GM21360 (cell line): Measurements from ENCODE around the gene FRMD4B.
A peak's percentile ranks its signal among the peaks of the same experiment; 100 is the strongest.
"Not testable (repeated sequence)": the region's sequence is repeated elsewhere in the genome, so short reads cannot be mapped to it uniquely, and the experiment has no call there.

ENCODE experiments used
- ATAC-seq: cut with Tn5 transposase; IDR thresholded peaks from one replicate; pipeline ENCODE4 v1.9.1; 2021; ENCODE audit warnings: mild to moderate bottlenecking, moderate library complexity; ENCODE audit not compliant: unreplicated experiment

Gene FRMD4B

GRCh38 chr3:69292185-69292584 lies 93.7 kb downstream of the FRMD4B start:
- ATAC-seq, result no peak

GRCh38 chr3:69290430-69290829 lies 95.5 kb downstream of the FRMD4B start:
- ATAC-seq, result no peak

GRCh38 chr3:69290006-69290405 lies 95.9 kb downstream of the FRMD4B start:
- ATAC-seq, result no peak

DNA sequence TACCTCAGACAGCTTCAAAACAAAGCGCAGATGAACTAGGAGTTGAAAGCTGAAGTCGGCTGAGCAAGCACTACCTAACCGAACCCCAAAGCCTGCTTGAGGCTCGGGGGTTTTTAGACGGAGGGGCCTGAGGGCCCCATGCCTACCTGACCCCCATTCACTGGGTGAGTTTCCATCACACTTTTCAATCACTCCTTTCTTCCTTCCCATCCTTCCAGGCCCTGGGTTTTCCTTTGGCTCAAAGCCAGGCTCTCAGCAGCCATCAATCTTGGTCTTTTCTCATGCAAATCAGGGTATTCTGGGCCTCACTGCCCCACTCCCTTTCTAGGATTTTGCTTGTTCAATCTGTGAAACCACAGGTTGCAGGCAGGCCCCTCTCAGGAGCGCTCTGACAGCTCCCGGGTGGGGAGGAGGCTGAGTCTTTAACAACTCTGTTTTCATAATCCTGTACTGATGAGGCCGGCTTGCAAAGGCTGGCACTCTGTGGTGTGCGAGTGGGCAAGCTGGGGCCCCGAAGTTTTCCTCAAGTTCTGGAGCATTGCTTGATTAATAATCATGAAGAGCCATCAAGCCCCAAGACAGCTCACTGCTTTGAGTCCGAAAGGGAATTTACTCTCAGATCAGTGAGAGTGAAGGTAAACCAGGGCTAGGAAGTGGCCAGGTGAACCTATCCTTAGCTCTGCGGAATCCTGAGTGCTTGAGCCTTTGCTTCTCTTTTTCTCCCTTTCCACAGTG lies 97.6 kb downstream of the FRMD4B start:
- ATAC-seq, result peak; percentile 63

GRCh38 chr3:69283913-69284611 lies 101.8 kb downstream of the FRMD4B start:
- no peak for ATAC-seq

- ATAC-seq, result no peak
Measured at GRCh38 chr3:69283496-69283895, 102.4 kb downstream of the FRMD4B start.

DNA sequence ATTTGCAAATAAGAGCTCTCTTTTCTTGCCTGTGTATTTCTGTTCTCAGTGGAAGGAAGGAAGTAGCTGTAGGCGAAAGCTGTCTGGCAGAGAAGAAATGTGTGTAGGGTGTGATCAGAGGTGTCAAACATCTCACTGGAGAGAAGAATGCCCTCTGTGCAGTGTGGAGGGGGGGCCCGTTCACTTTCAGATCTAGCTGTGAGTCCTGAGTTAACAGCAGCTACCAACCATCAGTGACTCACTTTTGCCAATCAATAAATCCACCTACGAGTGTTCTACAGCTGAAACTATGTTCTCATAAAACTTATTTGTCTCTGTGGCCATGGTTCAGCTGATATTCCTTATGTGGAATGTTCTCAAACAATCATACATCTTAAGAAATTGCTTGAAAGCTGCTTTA lies 103.7 kb downstream of the FRMD4B start:
- peak; percentile 68 for ATAC-seq

- ATAC-seq, result not testable (repeated sequence)
Measured at GRCh38 chr3:69277403-69277802, 108.5 kb downstream of the FRMD4B start.

- ATAC-seq, result no peak
Measured at GRCh38 chr3:69276884-69277283, 109.0 kb downstream of the FRMD4B start.

GRCh38 chr3:69276191-69276590 lies 109.7 kb downstream of the FRMD4B start:
- ATAC-seq, result peak; percentile 78

DNA sequence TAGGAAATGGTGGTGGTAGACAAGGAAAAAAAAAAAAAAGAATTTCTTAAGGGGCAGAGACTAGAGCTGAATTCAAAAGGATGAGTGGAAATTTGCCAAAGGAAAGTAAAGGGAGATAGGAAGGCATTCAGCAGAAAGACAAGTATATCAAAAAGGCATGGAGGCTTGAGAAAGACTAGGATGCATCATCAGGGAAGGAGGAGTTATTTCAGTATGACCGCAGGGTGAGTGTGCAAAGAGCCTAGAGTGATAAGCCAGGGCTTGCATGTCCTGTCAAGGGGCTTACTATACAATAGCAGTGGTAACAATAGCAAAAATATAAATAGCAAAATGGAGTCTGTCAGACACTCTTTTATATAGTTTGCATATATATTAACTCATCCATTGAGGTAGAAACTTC lies 112.0 kb downstream of the FRMD4B start:
- ATAC-seq, result no peak

GRCh38 chr3:69272556-69272955 lies 113.3 kb downstream of the FRMD4B start:
- no peak for ATAC-seq

GRCh38 chr3:69271098-69271497 lies 114.8 kb downstream of the FRMD4B start:
- ATAC-seq, result no peak

DNA sequence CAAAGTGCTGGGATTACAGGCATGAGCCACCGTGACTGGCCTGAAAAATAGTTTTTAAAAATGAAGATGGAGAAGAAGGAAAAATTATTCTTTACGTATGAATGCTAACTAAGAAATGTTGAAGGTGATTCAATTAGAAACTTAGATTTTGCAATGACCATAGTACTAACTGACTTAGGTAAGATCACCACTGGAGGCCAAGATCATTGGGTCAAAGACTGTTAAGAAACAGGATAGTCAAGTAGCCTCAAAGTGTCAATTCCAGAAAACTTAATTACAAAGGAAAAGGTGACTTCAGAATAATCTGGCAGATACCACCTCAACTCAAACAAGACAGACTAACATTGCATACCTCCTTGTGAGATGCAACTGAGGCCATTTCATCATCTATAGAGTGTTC lies 119.3 kb downstream of the FRMD4B start:
- ATAC-seq, result no peak

DNA sequence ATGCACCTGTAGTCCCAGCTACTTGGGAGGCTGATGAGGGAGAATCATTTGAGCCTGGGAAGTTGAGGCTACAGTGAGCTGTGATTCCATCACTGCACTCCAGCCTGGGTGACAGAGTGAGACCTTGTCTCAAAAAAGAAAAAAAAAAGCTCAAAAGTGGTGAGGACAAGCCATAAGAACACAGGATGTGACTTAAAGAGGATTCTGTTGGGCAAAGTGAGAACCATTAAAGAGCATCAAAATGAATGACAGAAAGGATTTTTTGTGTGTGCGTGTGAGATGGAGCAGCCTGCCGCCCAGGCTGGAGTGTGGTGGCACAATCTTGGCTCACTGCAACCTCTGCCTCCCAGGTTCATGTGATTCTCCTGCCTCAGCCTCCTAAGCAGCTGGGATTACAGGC lies 119.8 kb downstream of the FRMD4B start:
- ATAC-seq, result not testable (repeated sequence)

GRCh38 chr3:69260843-69261405 lies 125.0 kb downstream of the FRMD4B start:
- not testable (repeated sequence) for ATAC-seq

- no peak for ATAC-seq
Measured at GRCh38 chr3:69260216-69260787, 125.6 kb downstream of the FRMD4B start.

DNA sequence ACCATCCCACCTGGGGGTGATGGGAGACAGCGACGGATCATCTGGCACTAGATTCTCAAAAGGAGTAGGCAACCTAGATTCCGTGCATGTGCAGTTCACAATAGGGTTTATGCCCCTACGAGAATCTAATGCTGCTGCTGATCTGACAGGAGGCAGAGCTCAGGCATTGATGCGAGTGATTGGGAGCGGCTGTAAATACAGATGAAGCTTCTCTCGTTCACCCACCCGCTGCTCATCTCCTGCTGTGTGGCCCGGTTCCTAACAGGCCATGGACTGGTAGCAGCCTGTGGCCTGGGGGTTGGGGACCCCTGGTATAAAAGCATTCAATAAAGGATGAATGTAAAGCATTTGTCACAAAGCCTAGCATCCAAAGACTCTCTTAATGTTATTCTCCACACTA lies 126.8 kb downstream of the FRMD4B start:
- ATAC-seq, result no peak

DNA sequence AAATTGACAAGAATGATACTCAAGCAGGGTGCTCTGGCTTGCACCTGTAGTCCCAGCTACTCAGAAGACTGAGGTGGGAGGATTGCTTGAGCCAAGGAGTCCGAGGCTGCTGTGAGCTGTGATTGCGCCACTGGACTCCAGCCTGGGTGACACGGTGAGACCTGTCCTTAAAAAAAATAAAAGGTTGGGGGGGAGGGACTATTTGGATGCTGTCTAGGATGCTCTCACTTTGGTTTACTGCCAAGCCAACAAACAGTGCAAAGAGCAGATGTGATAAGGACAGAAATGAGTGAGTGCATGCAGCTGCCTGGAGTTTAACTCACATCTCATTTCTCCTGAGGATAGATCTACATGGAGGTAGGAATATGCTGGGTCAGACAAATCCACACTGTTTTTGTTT lies 130.0 kb downstream of the FRMD4B start:
- ATAC-seq, result no peak

GRCh38 chr3:69254351-69254750 lies 131.5 kb downstream of the FRMD4B start:
- no peak for ATAC-seq

DNA sequence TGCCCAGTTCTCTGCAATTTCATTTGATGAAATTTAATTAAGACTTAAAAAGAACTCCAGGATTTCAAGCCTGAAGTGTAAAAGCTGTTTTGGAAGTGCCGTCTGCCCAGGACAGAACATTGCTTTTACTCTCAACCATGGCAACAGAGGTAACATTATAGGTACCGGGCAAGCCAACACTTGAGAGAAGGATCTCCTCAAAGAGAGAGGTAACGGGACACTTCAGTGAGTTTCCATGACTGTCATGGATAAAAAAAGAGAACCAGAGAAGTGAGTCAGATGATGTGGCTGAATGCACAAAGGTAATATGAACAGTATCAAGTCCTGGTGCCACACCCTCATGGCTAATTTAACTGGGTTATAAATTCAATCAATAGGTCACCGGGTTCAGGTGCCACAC lies 133.3 kb downstream of the FRMD4B start:
- no peak for ATAC-seq

DNA sequence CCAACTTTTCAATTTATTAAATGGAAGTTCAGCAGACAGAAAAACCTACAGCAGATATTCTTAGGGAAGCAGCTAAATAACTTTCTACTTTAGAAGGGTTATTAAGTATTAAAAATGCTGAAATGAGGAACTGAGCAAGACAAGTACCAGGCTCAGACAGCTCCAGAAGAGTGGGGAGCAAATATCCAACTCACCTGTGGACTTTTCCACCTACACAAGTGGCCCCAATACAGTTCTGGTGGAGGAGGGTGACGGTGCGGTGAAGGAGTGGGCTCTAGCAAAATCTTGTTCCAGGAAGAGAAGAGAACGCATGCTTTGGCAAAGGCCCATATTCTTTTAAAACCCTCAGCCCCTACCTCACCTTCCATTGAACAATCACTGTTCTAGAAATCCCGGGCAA lies 133.7 kb downstream of the FRMD4B start:
- no peak for ATAC-seq
